SK-N-SH (cell line): Measurements from ENCODE around the gene DSE. TPM values are rescaled to one million over a fixed set of nuclear protein-coding genes. Genes with fewer than 3 reads are reported as not detected.

Experiments used
- CTCF ChIA-PET: fragments of 300-600, 350-600 bp; formaldehyde crosslinking; extraction: SDS; loops from one replicate; lab custom pipeline; 2021; lab: Yijun Ruan, JAX
- POLR2A ChIA-PET: fragments of 350-600 bp; sonication (Branson Sonifier 250); formaldehyde crosslinking; extraction: SDS; loops from one replicate; lab custom pipeline; 2020; ENCODE audit warnings: antibody characterized with exemption, inconsistent platforms; lab: Yijun Ruan, JAX
- DNase-seq: peaks from one replicate; pipeline ENCODE4 v3.0.0; 2012
- H2AFZ ChIP-seq: fragments of 200-600 bp; sonication (generic); 2 replicates; pipeline ENCODE4 v1.8.1; 2016; ENCODE audit warnings: antibody characterized with exemption, mild to moderate bottlenecking, low read depth
- H3F3A ChIP-seq: fragments of 200-600 bp; sonication (generic); replicated peaks from 2 replicates; pipeline ENCODE3; 2016; ENCODE audit warnings: antibody characterized with exemption, mild to moderate bottlenecking; ENCODE audit not compliant: insufficient read depth
- H3K27ac ChIP-seq, 2 experiments: fragments of 200-500 bp in 1 of 2; fragments of 200-600 bp in 1 of 2; sonication (Bioruptor generic) in 1 of 2; sonication (generic), shearing (Covaris generic) in 1 of 2; 2 replicates each; pipeline versions ENCODE4 v1.5.1 to v1.6.1; 2014 to 2016; ENCODE audit warnings: low read depth in 2 of 2, inconsistent platforms in 1 of 2, low read length in 1 of 2, mild to moderate bottlenecking in 1 of 2, mixed read lengths in 1 of 2
- H3K27me3 ChIP-seq: fragments of 200-600 bp; sonication (generic), shearing (Covaris generic); 2 replicates; pipeline ENCODE4 v1.6.1; 2016; ENCODE audit warnings: mixed run types; ENCODE audit not compliant: insufficient read depth
- H3K36me3 ChIP-seq, 2 experiments: fragments of 200-500 bp in 1 of 2; fragments of 200-600 bp in 1 of 2; sonication (Bioruptor generic) in 1 of 2; sonication (generic) in 1 of 2; replicated peaks in 1 of 2; 2 replicates each; pipeline versions ENCODE3 to v1.5.1; 2014 to 2016; ENCODE audit warnings: low read length in 1 of 2, mild to moderate bottlenecking in 1 of 2; ENCODE audit not compliant: insufficient read depth in 2 of 2, control insufficient read depth in 1 of 2
- H3K4me1 ChIP-seq, 2 experiments: fragments of 200-500 bp in 1 of 2; fragments of 200-600 bp in 1 of 2; sonication (Bioruptor generic) in 1 of 2; sonication (generic), shearing (Covaris generic) in 1 of 2; 2 replicates each; pipeline versions ENCODE4 v1.5.1 to v1.6.1; 2014 to 2016; ENCODE audit warnings: low read depth in 1 of 2, low read length in 1 of 2, mixed run types in 1 of 2; ENCODE audit not compliant: insufficient read depth in 2 of 2, control insufficient read depth in 1 of 2
- H3K4me2 ChIP-seq: fragments of 200-600 bp; sonication (generic), shearing (Covaris generic); 2 replicates; pipeline ENCODE4 v1.6.1; 2017; ENCODE audit warnings: mixed run types
- H3K4me3 ChIP-seq, 2 experiments: fragments of 200-500 bp in 1 of 2; fragments of 200-600 bp in 1 of 2; sonication (Bioruptor generic) in 1 of 2; sonication (generic), shearing (Covaris generic) in 1 of 2; 2 replicates each; pipeline versions ENCODE4 v1.5.1 to v1.8.1; 2014 to 2016; ENCODE audit warnings: low read depth in 2 of 2, inconsistent platforms in 1 of 2, low read length in 1 of 2, mild to moderate bottlenecking in 1 of 2, mixed read lengths in 1 of 2, moderate library complexity in 1 of 2
- H3K79me2 ChIP-seq: fragments of 200-600 bp; sonication (generic); 2 replicates; pipeline ENCODE4 v1.8.1; 2017; ENCODE audit warnings: mild to moderate bottlenecking; ENCODE audit not compliant: insufficient read depth
- H3K9ac ChIP-seq: fragments of 200-600 bp; sonication (generic); 2 replicates; pipeline ENCODE4 v1.6.1; 2017; ENCODE audit warnings: mixed run types
- H3K9me2 ChIP-seq: fragments of 200-600 bp; sonication (generic); 2 replicates; pipeline ENCODE4 v1.6.1; 2017; ENCODE audit warnings: mixed run types
- H3K9me3 ChIP-seq: fragments of 200-600 bp; sonication (generic); 2 replicates; pipeline ENCODE4 v1.6.1; 2017; ENCODE audit warnings: mixed run types, mild to moderate bottlenecking, moderate library complexity
- H4K20me1 ChIP-seq: fragments of 200-600 bp; sonication (generic); 2 replicates; pipeline ENCODE4 v1.6.1; 2017; ENCODE audit warnings: mild to moderate bottlenecking, mixed run types; ENCODE audit not compliant: insufficient read depth
- EZH2phosphoT487 ChIP-seq: fragments of 200-600 bp; sonication (generic); IDR thresholded peaks from 2 replicates; pipeline ENCODE4 v1.6.1; 2017; ENCODE audit warnings: low read depth, mixed run types, mild to moderate bottlenecking, antibody characterized with exemption, moderate library complexity, borderline replicate concordance
- FOXM1 ChIP-seq: IDR thresholded peaks from 2 replicates; pipeline ENCODE4 v1.4.0; 2012; ENCODE audit warnings: low read depth, mild to moderate bottlenecking
- GATA2 ChIP-seq: sonication (generic); formaldehyde crosslinking; IDR thresholded peaks from 2 replicates; pipeline ENCODE4 v1.5.0; 2020; ENCODE audit warnings: mild to moderate bottlenecking, missing genetic modification reagents
- JUND ChIP-seq: IDR thresholded peaks from 2 replicates; pipeline ENCODE4 v1.4.0; 2012
- MAX ChIP-seq: IDR thresholded peaks from 2 replicates; pipeline ENCODE4 v1.4.0; 2012; ENCODE audit warnings: low read depth
- NFIC ChIP-seq: IDR thresholded peaks from 2 replicates; pipeline ENCODE4 v1.4.0; 2012; ENCODE audit warnings: borderline replicate concordance
- NRF1 ChIP-seq: IDR thresholded peaks from 2 replicates; pipeline ENCODE4 v1.6.1; 2012; ENCODE audit warnings: low read depth, mild to moderate bottlenecking, low read length
- POLR2AphosphoS5 ChIP-seq: IDR thresholded peaks from 2 replicates; pipeline ENCODE4 v1.6.1; 2012; ENCODE audit warnings: low read depth, low read length
- RAD21 ChIP-seq: IDR thresholded peaks from 2 replicates; pipeline ENCODE4 v1.6.1; 2012; ENCODE audit warnings: mild to moderate bottlenecking, low read length
- REST ChIP-seq: IDR thresholded peaks from 2 replicates; pipeline ENCODE4 v1.6.1; 2012; ENCODE audit warnings: mild to moderate bottlenecking, low read depth, low read length, moderate library complexity
- RFX5 ChIP-seq: IDR thresholded peaks from 2 replicates; pipeline ENCODE4 v1.6.1; 2012; ENCODE audit warnings: mild to moderate bottlenecking, improper control_type of control experiment, low read length
- SIN3A ChIP-seq: IDR thresholded peaks from 2 replicates; pipeline ENCODE4 v1.6.1; 2012; ENCODE audit warnings: low read depth, mild to moderate bottlenecking, low read length, moderate library complexity, borderline replicate concordance
- SMC3 ChIP-seq: IDR thresholded peaks from 2 replicates; pipeline ENCODE4 v1.6.1; 2012; ENCODE audit warnings: low read depth, low read length, improper control_type of control experiment
- TAF1 ChIP-seq: IDR thresholded peaks from 2 replicates; pipeline ENCODE4 v1.6.1; 2012; ENCODE audit warnings: low read depth, mild to moderate bottlenecking, low read length, moderate library complexity, borderline replicate concordance
- USF1 ChIP-seq: IDR thresholded peaks from 2 replicates; pipeline ENCODE4 v1.4.0; 2012; ENCODE audit warnings: low read depth, borderline replicate concordance
- YY1 ChIP-seq: IDR thresholded peaks from 2 replicates; pipeline ENCODE4 v1.4.0; 2012; ENCODE audit warnings: low read depth, mild to moderate bottlenecking
- WGBS: methylation state at CpG from one replicate; pipeline ENCODE4 v1.1.6; 2017; ENCODE audit warnings: low lambda C conversion rate; 5-methylcytosine and 5-hydroxymethylcytosine counted together
- polyA plus RNA-seq, 3 experiments: library from polyadenylated mRNA; depleted of rRNA; stranded (reverse); fragments of >200 nt; gene quantifications; 2 replicates each; pipeline ENCODE4 v1.2.3, GENCODE V29; 2012
- TF ChIP-seq, protein P1 (sequence below): fragments of 150-350 bp; IDR thresholded peaks from 2 replicates; pipeline ENCODE4 v1.6.1; 2017; ENCODE audit warnings: antibody characterized with exemption, low read length, low read depth, borderline replicate concordance

Gene DSE
- polyA plus RNA-seq, 1 of the 3 experiments (the other 2 are of a cell fraction): 12.7 TPM

DNA sequence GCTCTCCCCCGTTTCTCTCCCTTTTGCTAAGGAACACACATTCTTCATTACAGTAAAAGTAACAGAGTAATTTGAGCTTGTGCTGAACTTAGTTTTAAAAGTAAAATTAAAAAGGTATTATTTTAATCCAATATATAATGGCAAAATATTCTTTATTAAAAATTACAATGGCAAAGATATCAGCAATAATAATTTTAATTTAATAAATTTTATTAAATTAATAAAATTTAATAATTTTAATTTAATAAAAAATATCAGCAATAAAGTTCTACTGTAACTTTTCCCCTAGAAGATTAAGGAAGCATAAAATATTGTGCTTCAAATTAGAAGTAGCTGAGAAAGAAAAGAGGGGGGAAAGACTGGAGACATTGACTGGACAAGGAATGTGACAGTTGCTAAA is 32.5 kb downstream of the DSE start:
- Histone ChIP-seq H3K27ac (no peak overlapping the region), H3K9me2 (no peaks in the 10 kb centered on the region), H3K79me2 (peaks cover 58% of the 10 kb centered on the region; the same call in 1 of the 2 replicates), H3F3A (peaks cover 15% of the 10 kb centered on the region), H2AFZ (no peak overlapping the region), H3K9ac (no peak overlapping the region), H3K36me3 (peaks cover 6 to 12% of the 10 kb centered on the region in 2 experiments), H3K4me1 (peaks cover 13 to 26% of the 10 kb centered on the region in 2 experiments), H4K20me1 (no peaks in the 10 kb centered on the region), H3K4me2 (no peak overlapping the region), H3K9me3 (no peaks in the 10 kb centered on the region), H3K27me3 (no peaks in the 10 kb centered on the region), H3K4me3 (no peak overlapping the region)
- DNase-seq: no peak
- POLR2A ChIA-PET: no interaction called here
- 89% methylated on average over 1 of the region's 1 CpG for WGBS
- TF ChIP-seq NRF1 (no peak), POLR2AphosphoS5 (no peak), YY1 (no peak), MAX (no peak), JUND (no peak), NFIC (no peak), USF1 (no peak), GATA2 (no peak), REST (no peak), TAF1 (no peak), RFX5 (no peak), FOXM1 (no peak), EZH2phosphoT487 (no peak), SMC3 (no peak), RAD21 (no peak), SIN3A (no peak)
- TF ChIP-seq, protein P1, sequence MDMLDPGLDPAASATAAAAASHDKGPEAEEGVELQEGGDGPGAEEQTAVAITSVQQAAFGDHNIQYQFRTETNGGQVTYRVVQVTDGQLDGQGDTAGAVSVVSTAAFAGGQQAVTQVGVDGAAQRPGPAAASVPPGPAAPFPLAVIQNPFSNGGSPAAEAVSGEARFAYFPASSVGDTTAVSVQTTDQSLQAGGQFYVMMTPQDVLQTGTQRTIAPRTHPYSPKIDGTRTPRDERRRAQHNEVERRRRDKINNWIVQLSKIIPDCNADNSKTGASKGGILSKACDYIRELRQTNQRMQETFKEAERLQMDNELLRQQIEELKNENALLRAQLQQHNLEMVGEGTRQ: no peak
- TF ChIP-seq, all 33 proteins: peak for 0
- CTCF ChIA-PET: interaction anchor here (1.3 kb wide), 1 partner anchor 14 kb away, joined by 3 read pairs; no protein-coding TSS in a partner anchor
